Esophagus muscularis mucosa (tissue), 4 donors: ENCODE data around the gene PHF2. TPM values are rescaled to one million over a fixed set of nuclear protein-coding genes. Genes with fewer than 3 reads are reported as not detected.
"Not testable (repeated sequence)": the region's sequence is repeated elsewhere in the genome, so short reads cannot be mapped to it uniquely, and the experiment has no call there.

Source experiments
- DNase-seq: peaks from one replicate; pipeline ENCODE4 v3.0.0-alpha.2; 2017; ENCODE audit errors: extremely low spot score
- H3K27ac ChIP-seq, 4 donors: fragments of 200-600 bp; sonication (generic); replicated peaks in 1 of 4; 1 replicate in 3 of 4; 2 replicates in 1 of 4; pipeline ENCODE4 v1.5.1; 2016 to 2019; ENCODE audit warnings: mild to moderate bottlenecking in 1 of 4
- H3K27me3 ChIP-seq, 4 donors: fragments of 200-600 bp; sonication (generic); one replicate each; pipeline versions ENCODE4 v1.5.1 to v1.6.0; 2016 to 2019
- H3K36me3 ChIP-seq, 4 donors: fragments of 200-600 bp; sonication (generic); one replicate each; pipeline ENCODE4 v1.5.1; 2016 to 2019
- H3K4me1 ChIP-seq, 4 donors: fragments of 200-600 bp; sonication (generic); one replicate each; pipeline ENCODE4 v1.5.1; 2016 to 2019
- H3K4me3 ChIP-seq, 4 donors: fragments of 200-600 bp; sonication (generic); 1 replicate in 2 of 4; 2 replicates in 2 of 4; pipeline ENCODE4 v1.5.1; 2016 to 2019; ENCODE audit warnings: mild to moderate bottlenecking in 4 of 4, moderate library complexity in 1 of 4
- H3K9me3 ChIP-seq, 4 donors: fragments of 200-600 bp; sonication (generic); 1 replicate in 3 of 4; 2 replicates in 1 of 4; pipeline ENCODE4 v1.5.1; 2016 to 2019
- EP300 ChIP-seq: sonication (generic); formaldehyde crosslinking; IDR thresholded peaks from one replicate; pipeline ENCODE4 v1.6.1; 2017; ENCODE audit warnings: antibody characterized with exemption
- POLR2A ChIP-seq: fragments of 450-650 bp; IDR thresholded peaks from one replicate; pipeline ENCODE4 v1.6.1; 2017; ENCODE audit warnings: antibody characterized with exemption, moderate library complexity, mild to moderate bottlenecking, low read depth
- POLR2AphosphoS5 ChIP-seq, 2 donors: sonication (generic); formaldehyde crosslinking; IDR thresholded peaks; one replicate each; pipeline ENCODE4 v1.6.1; 2017; ENCODE audit warnings: antibody characterized with exemption in 2 of 2
- WGBS: methylation state at CpG from one replicate; pipeline ENCODE4 v1.1.5; 2018; 5-methylcytosine and 5-hydroxymethylcytosine counted together
- intact Hi-C: fragments of 100-400 bp; cut with DNase I; formaldehyde crosslinking; loops from one replicate; pipeline ENCODE4 v1.15.1; 2023
- total RNA-seq, 4 donors: library from RNA; depleted of rRNA; stranded (reverse); fragments of >200 nt; gene quantifications; one replicate each; pipeline versions ENCODE4 v1.1.0 to v1.2.1, GENCODE V29; 2016
- TF ChIP-seq, protein P1 (sequence below), 3 experiments: fragments of 200-600 bp in 2 of 3; fragments of 450-650 bp in 1 of 3; sonication (generic) in 2 of 3; IDR thresholded peaks; one replicate each; pipeline ENCODE4 v1.5.1; 2017 to 2019; ENCODE audit warnings: antibody characterized with exemption in 3 of 3, mild to moderate bottlenecking in 2 of 3, moderate library complexity in 1 of 3

The PHF2 gene
- total RNA-seq, 4 donors from 2014 or later, result 35.7 to 53.5 (median 43.2) TPM

DNA sequence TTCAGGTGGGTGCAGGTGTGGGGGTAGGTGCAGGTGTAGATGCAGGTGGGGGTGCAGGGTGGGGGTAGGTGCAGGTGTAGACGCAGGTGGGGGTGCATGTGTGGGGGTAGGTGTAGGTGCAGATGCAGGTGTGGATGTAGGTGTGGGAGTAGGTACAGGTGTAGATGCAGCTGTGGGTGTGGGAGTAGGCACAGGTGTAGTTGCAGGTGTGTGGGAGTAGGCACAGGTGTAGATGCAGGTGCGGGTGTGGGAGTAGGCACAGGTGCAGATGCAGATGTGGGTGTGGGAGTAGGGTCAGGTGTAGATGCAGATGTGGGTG, 94.6 kb downstream of the PHF2 start:
- intact Hi-C loops, result no loop called here
- no peak overlapping the region for H3K4me3 ChIP-seq
- no peak overlapping the region for H3K27ac ChIP-seq
- no peaks in the 10 kb centered on the region for H3K9me3 ChIP-seq
- H3K4me1 ChIP-seq, result no peaks in the 10 kb centered on the region
- no peaks in the 10 kb centered on the region for H3K27me3 ChIP-seq
- peaks cover 28 to 60% (median 52%) of the 10 kb centered on the region in 4 donors for H3K36me3 ChIP-seq
- DNase-seq, result no peak
- TF ChIP-seq, protein P1, sequence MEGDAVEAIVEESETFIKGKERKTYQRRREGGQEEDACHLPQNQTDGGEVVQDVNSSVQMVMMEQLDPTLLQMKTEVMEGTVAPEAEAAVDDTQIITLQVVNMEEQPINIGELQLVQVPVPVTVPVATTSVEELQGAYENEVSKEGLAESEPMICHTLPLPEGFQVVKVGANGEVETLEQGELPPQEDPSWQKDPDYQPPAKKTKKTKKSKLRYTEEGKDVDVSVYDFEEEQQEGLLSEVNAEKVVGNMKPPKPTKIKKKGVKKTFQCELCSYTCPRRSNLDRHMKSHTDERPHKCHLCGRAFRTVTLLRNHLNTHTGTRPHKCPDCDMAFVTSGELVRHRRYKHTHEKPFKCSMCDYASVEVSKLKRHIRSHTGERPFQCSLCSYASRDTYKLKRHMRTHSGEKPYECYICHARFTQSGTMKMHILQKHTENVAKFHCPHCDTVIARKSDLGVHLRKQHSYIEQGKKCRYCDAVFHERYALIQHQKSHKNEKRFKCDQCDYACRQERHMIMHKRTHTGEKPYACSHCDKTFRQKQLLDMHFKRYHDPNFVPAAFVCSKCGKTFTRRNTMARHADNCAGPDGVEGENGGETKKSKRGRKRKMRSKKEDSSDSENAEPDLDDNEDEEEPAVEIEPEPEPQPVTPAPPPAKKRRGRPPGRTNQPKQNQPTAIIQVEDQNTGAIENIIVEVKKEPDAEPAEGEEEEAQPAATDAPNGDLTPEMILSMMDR (IDR thresholded peaks at IDR 0.05), result no peak
- TF ChIP-seq EP300 (no peak), POLR2A (no peak), POLR2AphosphoS5 (IDR thresholded peaks at IDR 0.05) (no peak)
- WGBS, result 87% methylated on average over 2 of the region's 2 CpGs

DNA sequence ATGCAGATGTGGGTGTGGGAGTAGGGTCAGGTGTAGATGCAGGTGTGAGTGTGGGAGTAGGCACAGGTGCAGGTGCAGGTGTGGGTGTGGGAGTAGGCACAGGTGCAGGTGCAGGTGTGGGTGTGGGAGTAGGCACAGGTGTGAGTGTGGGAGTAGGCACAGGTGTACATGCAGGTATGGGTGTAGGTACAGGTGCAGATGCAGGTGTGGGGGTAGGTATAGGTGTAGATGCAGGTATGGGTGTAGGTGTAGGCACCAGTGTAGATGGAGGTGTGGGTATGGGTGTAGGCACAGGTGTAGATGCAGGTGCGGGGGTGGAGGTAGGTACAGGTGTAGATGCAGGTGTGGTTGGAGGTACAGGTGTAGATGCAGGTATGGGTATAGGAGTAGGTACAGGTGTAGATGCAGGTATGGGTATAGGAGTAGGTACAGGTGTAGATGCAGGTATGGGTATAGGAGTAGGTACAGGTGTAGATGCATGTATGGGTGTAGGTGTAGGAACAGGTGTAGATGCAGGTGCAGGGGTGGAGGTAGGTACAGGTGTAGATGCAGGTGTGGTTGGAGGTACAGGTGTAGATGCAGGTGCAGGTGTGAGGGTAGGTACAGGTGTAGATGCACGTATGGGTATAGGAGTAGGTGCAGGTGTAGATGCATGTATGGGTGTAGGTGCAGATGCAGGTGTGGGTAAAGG, 96.1 kb downstream of the PHF2 start:
- intact Hi-C loops, result not testable (repeated sequence)
- WGBS, result 92% methylated on average over 2 of the region's 2 CpGs

DNA sequence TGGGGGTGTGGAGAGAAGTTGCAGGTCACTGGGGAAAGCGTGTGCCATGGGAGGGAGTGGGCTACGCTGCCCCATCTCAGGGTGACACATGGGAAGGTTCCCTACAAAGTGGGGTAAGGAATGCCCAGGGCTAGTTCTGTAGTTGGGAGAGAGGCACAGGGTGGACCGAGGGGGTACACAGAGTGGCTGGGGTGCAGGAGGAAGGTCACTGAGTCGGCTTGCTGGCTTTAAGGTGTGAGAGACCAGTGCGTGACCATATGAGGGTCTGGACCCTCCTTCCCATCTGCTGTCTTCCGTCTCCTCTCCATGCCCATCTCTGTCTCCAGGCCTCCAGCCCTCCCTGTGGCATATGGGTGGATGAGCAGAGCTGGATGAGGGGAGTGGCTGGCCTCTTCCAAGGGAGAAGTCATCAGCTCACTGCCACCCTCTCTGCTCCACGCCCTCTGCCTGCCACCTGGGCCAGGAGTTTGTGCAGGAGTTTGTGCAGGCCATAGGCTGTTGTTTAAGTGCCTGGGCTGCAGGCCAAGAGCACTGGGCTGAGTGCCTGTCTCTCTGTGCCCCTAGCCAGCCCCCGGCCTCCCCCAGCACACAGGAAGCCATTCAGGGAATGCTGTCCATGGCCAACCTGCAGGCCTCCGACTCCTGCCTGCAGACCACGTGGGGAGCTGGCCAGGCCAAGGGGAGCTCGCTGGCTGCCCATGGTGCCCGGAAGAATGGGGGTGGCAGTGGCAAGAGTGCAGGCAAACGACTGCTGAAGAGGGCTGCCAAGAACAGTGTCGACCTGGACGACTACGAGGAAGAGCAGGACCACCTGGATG, 96.8 kb downstream of the PHF2 start:
- DNase-seq, result no peak
- H3K27ac ChIP-seq, result no peak overlapping the region
- no peaks in the 10 kb centered on the region for H3K9me3 ChIP-seq
- no peaks in the 10 kb centered on the region for H3K27me3 ChIP-seq
- WGBS, result 87% methylated on average over 10 of the region's 16 CpGs
- TF ChIP-seq POLR2AphosphoS5 (IDR thresholded peaks at IDR 0.05) (no peak), EP300 (no peak)
- TF ChIP-seq, protein P1 (IDR thresholded peaks at IDR 0.05), result no peak
- peaks cover 46 to 60% (median 55%) of the 10 kb centered on the region in 4 donors for H3K36me3 ChIP-seq
- intact Hi-C loops, result no loop called here
- no peak overlapping the region for H3K4me3 ChIP-seq
- no peaks in the 10 kb centered on the region for H3K4me1 ChIP-seq

More for the DNA sequence above, 96.1 kb downstream of the PHF2 start:
- not testable (repeated sequence) for H3K27me3 ChIP-seq, H3K27ac ChIP-seq, DNase-seq, H3K4me1 ChIP-seq, H3K9me3 ChIP-seq, H3K4me3 ChIP-seq
- peaks cover 40 to 60% (median 55%) of the 10 kb centered on the region in 4 donors for H3K36me3 ChIP-seq

DNA sequence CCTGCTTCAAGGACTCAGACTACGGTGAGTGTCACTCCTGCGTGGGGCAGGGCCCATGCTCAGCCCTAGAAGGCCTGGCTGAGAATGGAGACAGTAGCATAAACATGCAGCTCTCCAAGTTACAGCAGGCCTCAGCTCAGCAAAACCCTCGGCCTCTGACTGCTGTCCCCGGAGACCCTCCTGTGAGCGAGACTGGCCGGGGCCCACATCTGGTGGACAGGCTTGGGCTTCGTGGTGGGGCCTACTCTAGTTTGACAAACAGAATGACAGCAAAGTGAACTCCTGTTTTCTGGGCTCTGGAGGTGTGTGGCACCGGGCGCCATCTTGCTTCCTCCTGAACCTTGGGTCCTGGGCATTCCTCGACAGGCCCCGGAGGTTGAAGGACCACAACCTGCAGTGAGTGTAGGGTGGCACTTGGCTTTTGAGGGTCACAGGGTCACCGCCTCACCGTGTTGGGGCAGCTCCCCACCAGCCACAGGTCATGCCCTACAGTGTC, 97.5 kb downstream of the PHF2 start:
- Histone ChIP-seq H3K27me3 (no peaks in the 10 kb centered on the region), H3K4me3 (no peak overlapping the region), H3K4me1 (no peaks in the 10 kb centered on the region), H3K9me3 (no peaks in the 10 kb centered on the region), H3K36me3 (peaks cover 46 to 60% (median 57%) of the 10 kb centered on the region in 4 donors), H3K27ac (no peak overlapping the region)
- WGBS, result 89% methylated on average over 5 of the region's 13 CpGs
- TF ChIP-seq, protein P1 (IDR thresholded peaks at IDR 0.05), result no peak
- TF ChIP-seq POLR2A (no peak), EP300 (no peak), POLR2AphosphoS5 (IDR thresholded peaks at IDR 0.05) (no peak)
- DNase-seq, result no peak
- intact Hi-C loops, result no loop called here

DNA sequence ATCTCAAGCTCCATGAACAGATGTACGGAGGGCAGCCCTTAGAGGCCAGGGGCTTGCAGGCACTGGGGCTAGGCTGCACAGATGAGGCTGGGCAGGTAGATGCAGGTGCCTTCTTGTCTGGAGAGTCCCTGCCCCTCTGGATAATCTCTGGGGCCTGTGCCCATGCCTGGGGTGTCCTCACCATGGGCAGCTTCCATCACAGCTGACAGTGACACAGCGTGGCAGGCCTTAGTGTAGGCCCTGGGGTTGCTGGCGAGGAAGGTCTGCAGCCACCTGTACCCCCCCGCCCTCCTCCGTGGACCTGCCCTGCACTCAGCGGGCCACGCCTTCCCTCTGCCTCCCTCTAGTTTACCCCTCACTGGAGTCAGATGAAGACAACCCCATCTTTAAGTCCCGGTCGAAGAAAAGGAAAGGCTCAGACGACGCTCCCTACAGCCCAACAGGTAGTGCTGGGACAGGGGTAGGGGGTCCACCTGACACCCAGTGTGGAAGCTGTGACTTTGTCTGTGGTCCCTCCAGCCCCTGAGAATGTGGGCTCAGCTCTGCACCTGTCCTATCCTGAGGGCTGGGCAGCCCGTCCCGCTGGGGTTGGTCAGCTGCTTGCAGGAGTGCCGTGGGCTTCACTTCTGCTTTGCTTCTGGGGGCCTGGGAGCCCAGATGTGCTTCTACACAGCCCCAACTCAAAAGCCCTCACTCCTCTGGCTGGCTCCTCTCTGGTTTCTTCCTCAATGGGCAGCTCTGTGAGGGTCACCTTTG, 98.4 kb downstream of the PHF2 start:
- no peak overlapping the region for H3K27ac ChIP-seq
- no peaks in the 10 kb centered on the region for H3K4me1 ChIP-seq
- intact Hi-C loops, result no loop called here
- no peak for DNase-seq
- 94% methylated on average over 8 of the region's 14 CpGs for WGBS
- H3K36me3 ChIP-seq, result peaks cover 46 to 66% (median 58%) of the 10 kb centered on the region in 4 donors
- TF ChIP-seq, protein P1 (IDR thresholded peaks at IDR 0.05), result no peak
- TF ChIP-seq EP300, result no peak
- no peak for TF ChIP-seq POLR2A
- TF ChIP-seq POLR2AphosphoS5 (IDR thresholded peaks at IDR 0.05), result no peak
- no peaks in the 10 kb centered on the region for H3K27me3 ChIP-seq
- no peaks in the 10 kb centered on the region for H3K9me3 ChIP-seq
- no peak overlapping the region for H3K4me3 ChIP-seq
